GM18498 (cell line): ENCODE measurements around the gene SREBF1.

Experiments
- ATAC-seq: cut with Tn5 transposase; IDR thresholded peaks from one replicate; pipeline ENCODE4 v1.9.1; 2021; ENCODE audit warnings: mild to moderate bottlenecking, moderate library complexity; ENCODE audit not compliant: unreplicated experiment

The SREBF1 gene

GRCh38 chr17:17836818-17837379 is at the start of gene SREBF1:
Gene SREBF1, minus strand, starts transcription at chr17:17836986. Its CDS starts 169 bp downstream, at chr17:17836817.
- ATAC-seq = peak; percentile 32

GRCh38 chr17:17886226-17886625 is 49.4 kb upstream of the SREBF1 start:
- no peak for ATAC-seq

GRCh38 chr17:17884391-17885357 is 47.9 kb upstream of the SREBF1 start:
- no peak for ATAC-seq

GRCh38 chr17:17883801-17884200 is 47.0 kb upstream of the SREBF1 start:
- ATAC-seq = no peak

- ATAC-seq = no peak
Observed at GRCh38 chr17:17882082-17882581, 45.3 kb upstream of the SREBF1 start.

- no peak for ATAC-seq
Observed at GRCh38 chr17:17880577-17881196, 43.9 kb upstream of the SREBF1 start.

- no peak for ATAC-seq
Observed at GRCh38 chr17:17877529-17878358, 41.0 kb upstream of the SREBF1 start.

GRCh38 chr17:17876959-17877528 is 40.3 kb upstream of the SREBF1 start:
- no peak for ATAC-seq

GRCh38 chr17:17874478-17874877 is 37.7 kb upstream of the SREBF1 start:
- no peak for ATAC-seq

GRCh38 chr17:17873450-17873991 is 36.7 kb upstream of the SREBF1 start:
- ATAC-seq = no peak

GRCh38 chr17:17872547-17873345 is 36.0 kb upstream of the SREBF1 start:
- no peak for ATAC-seq

GRCh38 chr17:17871913-17872312 is 35.1 kb upstream of the SREBF1 start:
- ATAC-seq = no peak

GRCh38 chr17:17870247-17870646 is 33.5 kb upstream of the SREBF1 start:
- ATAC-seq = no peak

GRCh38 chr17:17868641-17869522 is 32.1 kb upstream of the SREBF1 start:
- no peak for ATAC-seq

- no peak for ATAC-seq
Observed at GRCh38 chr17:17866897-17867296, 30.1 kb upstream of the SREBF1 start.

- no peak for ATAC-seq
Observed at GRCh38 chr17:17866425-17866824, 29.6 kb upstream of the SREBF1 start.

GRCh38 chr17:17865035-17865434 is 28.2 kb upstream of the SREBF1 start:
- ATAC-seq = no peak

GRCh38 chr17:17860766-17861107 is 24.0 kb upstream of the SREBF1 start:
- ATAC-seq = no peak
